Keratinocyte (primary cell): ENCODE results near the gene LRRN4CL.
"Not testable (repeated sequence)": the region's sequence is repeated elsewhere in the genome, so short reads cannot be mapped to it uniquely, and the experiment has no call there.

ENCODE experiments used
- CTCF ChIP-seq, 3 experiments: IDR thresholded peaks in 1 of 3; conservative IDR thresholded peaks in 1 of 3; optimal IDR thresholded peaks in 1 of 3; 2 replicates in 2 of 3; 3 replicates in 1 of 3; pipeline versions ENCODE3 to v1.5.1; 2011; ENCODE audit warnings: low read length in 3 of 3, mild to moderate bottlenecking in 3 of 3, moderate library complexity in 2 of 3, control low read depth in 1 of 3, inconsistent platforms in 1 of 3; ENCODE audit not compliant: insufficient read depth in 2 of 3; ENCODE audit errors: extremely low read depth in 1 of 3
- EZH2 ChIP-seq: IDR thresholded peaks from one replicate; pipeline ENCODE4 v1.6.1; 2012; ENCODE audit warnings: inconsistent platforms, mild to moderate bottlenecking, low read length, moderate library complexity

- not testable (repeated sequence) for TF ChIP-seq CTCF (optimal IDR thresholded peaks at IDR 0.05 in 1 of 3, IDR thresholded peaks at IDR 0.05 in 1 of 3, conservative IDR thresholded peaks at IDR 0.05 in 1 of 3; ENCODE audit: extremely low read depth in 1 of 3, insufficient read depth in 2 of 3, low read length in 3 of 3); EZH2
Measured at GRCh38 chr11:62675415-62675814, 13.9 kb downstream of the LRRN4CL start.
